AG09309 (cell line): ENCODE measurements around the gene APOA5.

Source experiments
- DNase-seq: peaks from one replicate; pipeline ENCODE4 v3.0.0-alpha.2; 2010; ENCODE audit warnings: low read depth
- H3K4me3 ChIP-seq: 2 replicates; pipeline ENCODE4 v1.5.1; 2011; ENCODE audit warnings: mild to moderate bottlenecking, low read depth, low read length, moderate library complexity; ENCODE audit not compliant: control insufficient read depth
- TF ChIP-seq, protein P1 (sequence below): IDR thresholded peaks from 2 replicates; pipeline ENCODE4 v1.5.1; 2011; ENCODE audit warnings: mild to moderate bottlenecking, low read depth, low read length, inconsistent platforms; ENCODE audit not compliant: insufficient read depth, control insufficient read depth; ENCODE audit errors: missing control alignments

APOA5 gene

DNA sequence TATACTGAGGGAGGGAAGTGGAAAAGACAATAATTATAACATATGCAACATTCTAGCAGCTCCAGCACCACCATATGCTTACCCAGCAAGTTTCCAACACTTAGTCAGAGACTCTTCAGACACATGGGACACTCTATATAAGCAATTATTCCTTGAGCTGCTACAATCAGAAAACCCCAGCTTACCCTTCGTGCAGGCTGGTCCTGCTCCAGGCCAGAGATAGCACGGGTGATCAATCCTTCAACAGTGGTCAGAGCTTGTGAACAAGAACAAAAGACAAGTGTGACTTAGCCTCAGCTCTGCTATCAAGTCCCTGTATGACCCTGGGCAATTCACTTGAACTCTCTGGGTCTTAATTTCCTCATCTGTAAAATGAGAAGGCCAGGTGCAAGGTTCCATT is 5.4 kb downstream of the APOA5 start:
- no peak for DNase-seq
- TF ChIP-seq, protein P1, sequence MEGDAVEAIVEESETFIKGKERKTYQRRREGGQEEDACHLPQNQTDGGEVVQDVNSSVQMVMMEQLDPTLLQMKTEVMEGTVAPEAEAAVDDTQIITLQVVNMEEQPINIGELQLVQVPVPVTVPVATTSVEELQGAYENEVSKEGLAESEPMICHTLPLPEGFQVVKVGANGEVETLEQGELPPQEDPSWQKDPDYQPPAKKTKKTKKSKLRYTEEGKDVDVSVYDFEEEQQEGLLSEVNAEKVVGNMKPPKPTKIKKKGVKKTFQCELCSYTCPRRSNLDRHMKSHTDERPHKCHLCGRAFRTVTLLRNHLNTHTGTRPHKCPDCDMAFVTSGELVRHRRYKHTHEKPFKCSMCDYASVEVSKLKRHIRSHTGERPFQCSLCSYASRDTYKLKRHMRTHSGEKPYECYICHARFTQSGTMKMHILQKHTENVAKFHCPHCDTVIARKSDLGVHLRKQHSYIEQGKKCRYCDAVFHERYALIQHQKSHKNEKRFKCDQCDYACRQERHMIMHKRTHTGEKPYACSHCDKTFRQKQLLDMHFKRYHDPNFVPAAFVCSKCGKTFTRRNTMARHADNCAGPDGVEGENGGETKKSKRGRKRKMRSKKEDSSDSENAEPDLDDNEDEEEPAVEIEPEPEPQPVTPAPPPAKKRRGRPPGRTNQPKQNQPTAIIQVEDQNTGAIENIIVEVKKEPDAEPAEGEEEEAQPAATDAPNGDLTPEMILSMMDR, result no peak
- H3K4me3 ChIP-seq, result no peak overlapping the region

GRCh38 chr11:116782728-116783127 is 9.0 kb downstream of the APOA5 start:
- TF ChIP-seq, protein P1, result no peak
- peak; percentile 38 for DNase-seq
- H3K4me3 ChIP-seq, result no peak overlapping the region

DNA sequence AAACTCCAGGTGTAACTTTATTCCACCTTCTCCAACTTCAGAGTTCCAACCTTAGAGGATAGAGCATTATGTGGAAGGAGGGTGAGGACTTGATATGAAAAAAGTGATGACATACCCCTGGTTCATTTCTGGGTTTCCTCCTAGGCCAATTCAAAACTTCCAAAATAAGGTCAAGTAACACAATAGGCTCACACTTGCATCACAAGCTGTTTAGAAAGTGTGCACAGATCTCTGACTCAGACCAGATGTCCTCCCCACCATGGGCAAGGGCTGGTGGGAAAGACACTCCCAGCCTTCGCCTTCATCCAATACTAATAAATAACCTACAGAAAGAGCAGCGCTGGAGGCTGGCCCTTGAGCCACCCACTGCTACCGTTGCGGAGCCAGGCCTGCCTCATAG is 13.1 kb downstream of the APOA5 start:
- H3K4me3 ChIP-seq, result no peak overlapping the region
- TF ChIP-seq, protein P1, result no peak
- no peak for DNase-seq

GRCh38 chr11:116777056-116777455 is 14.6 kb downstream of the APOA5 start:
- H3K4me3 ChIP-seq, result no peak overlapping the region
- no peak for DNase-seq
- TF ChIP-seq, protein P1, result no peak

DNA sequence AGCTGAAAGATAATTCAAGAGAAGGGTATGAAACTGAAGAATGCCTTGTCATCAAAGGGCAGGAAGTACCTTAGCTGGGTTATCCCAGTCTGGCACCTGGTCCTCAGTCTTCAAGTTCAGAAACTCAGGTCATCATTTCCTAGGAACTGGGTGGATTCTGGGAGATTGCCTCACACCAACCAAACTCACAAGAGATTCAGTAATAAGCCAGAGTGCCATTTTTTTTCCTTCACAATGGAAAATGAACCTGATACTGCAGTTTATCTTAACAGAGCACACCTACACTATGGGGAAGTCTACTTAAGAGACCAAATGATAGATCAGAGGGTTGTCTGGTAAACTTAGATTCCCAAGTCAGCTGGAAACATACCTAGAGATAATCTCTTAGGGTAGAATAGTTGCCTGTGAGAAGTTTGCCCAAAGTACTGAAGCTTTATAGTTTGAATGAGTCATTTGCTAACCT is 15.1 kb downstream of the APOA5 start:
- DNase-seq, result no peak
- TF ChIP-seq, protein P1, result no peak
- no peak overlapping the region for H3K4me3 ChIP-seq

DNA sequence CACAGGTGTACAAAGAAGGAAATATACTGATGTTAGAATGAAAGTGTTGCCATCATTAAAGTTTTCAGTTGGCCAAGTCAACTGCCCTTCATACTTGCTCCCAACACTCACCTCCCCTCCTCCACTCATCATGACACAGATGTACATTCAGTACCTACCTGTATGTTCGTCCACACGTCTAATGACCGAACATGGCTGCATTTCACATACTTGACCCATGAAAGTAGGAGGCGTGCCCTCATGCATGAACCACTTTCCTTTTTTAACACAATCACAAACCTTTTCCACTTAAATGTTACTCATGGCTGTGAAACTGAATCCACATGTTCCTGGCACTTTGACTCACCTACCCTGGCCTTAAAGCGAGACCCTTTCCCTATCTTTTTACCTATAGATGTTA is 15.7 kb downstream of the APOA5 start:
- no peak overlapping the region for H3K4me3 ChIP-seq
- TF ChIP-seq, protein P1, result no peak
- DNase-seq, result no peak

- TF ChIP-seq, protein P1, result no peak
- DNase-seq, result no peak
- no peak overlapping the region for H3K4me3 ChIP-seq
Observed at GRCh38 chr11:116774661-116775060, 17.0 kb downstream of the APOA5 start.
